AG20443 (cell line): ENCODE measurements around the gene ACVR1.

Experiments
- DNase-seq: peaks from one replicate; pipeline ENCODE4 v3.0.0; 2012; ENCODE audit warnings: low spot score, mixed read lengths

ACVR1 gene

DNA sequence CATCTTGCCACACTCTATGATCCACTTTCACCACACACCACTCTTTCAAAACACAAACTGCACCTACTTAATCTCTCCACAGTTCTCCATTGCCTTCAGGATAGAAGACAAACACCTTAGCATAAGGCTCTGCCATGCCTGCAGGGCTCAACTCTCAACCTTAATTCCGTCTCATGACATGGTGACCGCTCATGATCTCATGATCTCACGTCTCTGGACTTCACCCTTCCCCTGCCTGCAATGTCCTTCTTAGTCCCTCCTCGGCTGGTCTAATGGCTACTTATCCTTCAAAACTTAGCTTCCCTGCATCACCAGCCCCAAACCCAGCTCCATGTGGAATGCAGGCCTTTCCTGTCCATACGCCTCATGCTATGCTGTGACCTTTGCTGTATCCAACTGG is 85.3 kb downstream of the ACVR1 start:
- no peak for DNase-seq

DNA sequence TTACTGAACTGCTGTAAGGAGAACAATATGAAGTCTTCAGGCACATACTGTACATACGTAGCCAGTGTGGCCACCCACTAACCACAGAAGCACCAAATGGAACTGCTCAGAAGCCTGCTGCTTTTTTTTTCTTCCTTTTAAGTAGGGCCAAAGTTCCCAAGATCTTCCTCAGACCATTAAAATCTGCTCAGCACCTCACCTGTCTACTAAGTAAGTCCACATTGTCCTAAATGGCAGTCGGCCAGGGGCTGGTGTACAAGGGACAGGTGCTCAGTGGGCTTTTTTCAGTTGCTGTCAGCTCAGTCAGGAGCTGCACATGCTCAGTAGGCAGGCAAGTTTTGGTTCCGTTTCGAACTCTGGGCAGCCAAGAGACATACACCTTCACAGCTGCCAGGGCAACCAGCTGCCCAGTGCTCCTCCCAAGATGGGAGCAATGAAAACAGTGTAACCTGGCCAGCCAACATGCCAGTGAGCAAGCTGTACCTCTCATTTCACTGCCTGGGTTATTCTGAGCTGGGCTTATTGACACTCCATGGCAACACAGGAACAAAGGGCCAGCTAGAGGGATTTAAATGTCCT is 86.1 kb downstream of the ACVR1 start:
- no peak for DNase-seq

- peak; percentile 11 for DNase-seq
Observed at GRCh38 chr2:157789256-157789655, 86.9 kb downstream of the ACVR1 start.

DNA sequence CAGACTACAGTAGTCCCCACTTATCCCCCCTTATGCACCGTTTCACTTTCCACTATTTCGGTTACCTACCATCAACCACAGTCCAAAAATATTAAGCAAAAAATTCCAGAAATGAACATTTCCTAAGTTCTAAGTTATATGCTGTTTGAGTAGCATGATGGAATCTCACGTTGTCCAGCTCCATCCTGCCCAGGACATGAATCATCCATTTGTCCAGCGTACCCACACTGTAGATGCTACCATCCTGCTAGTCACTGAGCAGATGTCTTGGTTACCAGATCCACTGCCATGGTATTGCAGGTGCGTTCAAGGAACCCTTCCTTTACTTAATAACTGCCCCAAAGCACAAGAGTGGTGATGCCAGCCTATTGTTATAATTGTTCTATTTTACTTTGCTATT is 87.9 kb downstream of the ACVR1 start:
- DNase-seq, result no peak

GRCh38 chr2:157787364-157787938 is 88.7 kb downstream of the ACVR1 start:
- no peak for DNase-seq

GRCh38 chr2:157786663-157787363 is 89.3 kb downstream of the ACVR1 start:
- DNase-seq, result no peak

DNA sequence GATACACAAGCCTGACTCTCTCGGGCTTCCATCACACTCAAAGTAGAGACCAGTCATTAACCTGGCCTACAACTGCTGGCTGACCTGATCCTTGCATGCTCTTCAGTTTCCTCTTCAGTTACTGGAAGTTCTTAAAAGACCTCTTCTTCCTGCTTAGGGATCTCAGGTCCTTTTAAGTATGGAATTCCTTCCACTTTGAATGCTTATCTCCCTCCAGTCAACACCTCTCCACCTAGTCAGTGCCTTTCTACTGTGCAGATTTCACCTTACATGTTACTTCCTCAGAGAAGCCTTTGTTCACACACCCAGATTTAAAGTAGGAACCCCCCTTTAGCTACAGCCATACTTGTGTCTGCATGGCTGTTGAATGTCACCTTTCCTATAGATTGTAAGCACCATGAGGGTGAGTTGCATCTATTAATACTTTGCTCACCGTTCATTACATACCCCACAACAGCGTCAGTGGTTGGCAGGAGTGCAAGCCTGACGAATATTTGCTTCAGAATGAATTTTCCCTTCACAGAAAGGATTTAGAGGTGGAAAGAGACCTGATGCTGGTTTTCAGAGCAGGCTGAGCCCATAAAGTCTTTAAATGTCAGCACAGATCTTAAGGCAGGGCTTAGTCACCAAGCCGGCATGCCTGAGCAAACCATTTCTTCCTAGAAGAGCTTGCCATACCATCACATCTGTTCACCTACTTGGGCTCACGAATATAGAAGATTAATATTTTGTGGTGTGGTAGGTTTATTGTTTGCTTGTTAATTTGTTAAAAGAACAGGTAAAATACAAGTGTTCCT is 90.1 kb downstream of the ACVR1 start:
- DNase-seq, result peak; percentile 20

GRCh38 chr2:157785200-157785599 is 90.9 kb downstream of the ACVR1 start:
- DNase-seq, result no peak

DNA sequence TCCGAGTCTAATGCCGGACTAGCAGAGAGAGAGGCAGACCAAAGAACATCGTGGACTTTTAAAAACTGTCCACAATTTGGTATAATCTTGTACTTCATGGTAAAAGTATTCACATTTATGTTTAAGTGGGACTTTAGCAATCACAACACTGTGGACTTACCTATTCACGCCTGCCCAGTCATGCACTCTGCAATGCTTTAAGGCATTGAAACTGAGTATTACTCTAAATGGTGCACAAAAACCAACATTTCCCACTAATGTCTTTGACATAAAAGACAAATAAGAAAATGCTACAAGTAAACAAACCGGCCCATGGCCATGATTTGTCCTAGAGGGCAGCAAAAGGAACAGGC is 91.3 kb downstream of the ACVR1 start:
- no peak for DNase-seq

DNA sequence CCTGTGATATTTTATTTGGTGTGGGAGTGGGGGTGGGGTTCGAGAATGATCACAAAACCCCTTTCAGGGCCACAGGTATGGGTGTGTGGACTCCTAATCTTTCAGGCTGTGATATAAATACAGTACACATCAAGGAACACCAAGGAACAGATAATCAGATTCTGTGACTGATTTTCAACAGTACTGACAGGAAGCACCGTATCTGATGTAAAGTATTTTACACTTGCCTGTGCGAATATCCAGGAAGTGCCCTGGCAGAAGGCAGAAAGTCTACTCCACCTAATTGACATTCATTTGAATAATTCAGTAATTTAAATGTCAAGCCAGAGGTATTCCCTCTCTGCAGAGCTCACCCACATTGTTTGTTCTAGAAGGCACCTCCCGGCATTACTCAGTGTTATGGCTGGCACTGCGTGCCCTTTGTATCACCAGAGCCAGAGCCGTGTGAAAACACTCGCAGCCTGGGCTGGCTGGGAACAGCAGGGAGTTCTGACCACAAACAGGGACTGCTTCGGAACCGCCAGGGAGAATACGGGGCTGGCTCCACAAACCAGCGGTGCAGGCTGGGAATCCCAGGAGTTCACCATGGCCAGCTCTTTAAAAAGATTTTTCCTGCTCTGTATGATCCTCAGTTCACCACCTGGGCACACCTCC is 91.8 kb downstream of the ACVR1 start:
- peak; percentile 33 for DNase-seq

DNA sequence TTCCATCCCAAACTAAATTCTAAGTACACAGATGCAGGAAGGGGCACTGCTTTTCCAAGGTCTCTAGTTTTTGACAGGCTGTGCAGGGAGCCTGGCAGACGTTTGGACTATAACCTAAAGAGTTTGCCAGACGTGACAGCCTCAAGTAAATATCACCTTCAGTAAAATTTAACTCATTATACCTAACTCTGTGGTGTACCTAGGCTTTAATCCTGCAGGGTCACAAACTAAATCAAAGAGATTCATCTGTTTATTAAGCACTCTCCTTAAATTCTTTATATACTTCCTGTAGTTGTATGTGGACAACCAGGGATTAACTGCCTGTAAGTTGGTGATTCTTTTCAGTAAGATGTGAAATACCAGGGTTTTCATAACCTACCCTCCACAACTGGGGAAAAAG is 92.9 kb downstream of the ACVR1 start:
- no peak for DNase-seq

DNA sequence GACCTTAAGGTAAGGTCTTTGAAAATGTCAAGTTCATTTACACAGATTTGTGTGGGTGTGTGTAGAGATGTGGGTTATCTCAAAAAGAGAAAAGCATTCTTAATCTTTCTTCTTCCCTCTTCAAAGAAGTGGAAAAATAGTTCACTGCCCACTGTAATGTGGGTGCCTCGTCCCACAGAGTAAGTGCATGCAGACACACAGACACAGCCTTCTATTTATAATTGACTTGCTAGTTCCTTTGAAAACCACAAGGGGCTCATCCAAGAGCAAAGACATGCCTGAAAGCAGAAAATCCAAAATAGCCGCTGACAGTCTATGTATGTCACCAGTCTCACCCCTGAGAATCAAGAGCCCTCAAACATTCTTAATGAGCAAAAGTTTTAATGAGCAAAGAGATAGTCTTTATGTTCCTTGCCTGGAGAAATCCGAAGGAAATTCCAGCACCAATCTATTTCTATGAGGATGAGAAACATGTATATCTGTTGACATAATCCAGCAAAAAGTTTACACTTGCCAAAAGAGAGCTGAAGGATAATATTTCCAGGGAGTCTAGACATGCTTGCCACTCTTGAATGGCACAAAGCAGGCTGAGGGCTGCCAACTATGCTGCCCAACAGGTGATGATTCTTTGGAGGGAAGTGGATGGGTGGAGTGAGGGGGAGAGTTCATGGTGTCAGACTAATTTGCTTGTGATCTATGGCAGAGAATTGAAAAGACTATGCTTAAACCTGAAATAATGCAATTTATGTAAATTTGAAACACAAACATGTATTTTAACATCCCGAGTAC is 93.9 kb downstream of the ACVR1 start:
- peak; percentile 13 for DNase-seq

GRCh38 chr2:157780211-157780610 is 95.9 kb downstream of the ACVR1 start:
- no peak for DNase-seq

GRCh38 chr2:157779794-157780193 is 96.3 kb downstream of the ACVR1 start:
- no peak for DNase-seq

- peak; percentile 61 for DNase-seq
Observed at GRCh38 chr2:157777427-157777826, 98.7 kb downstream of the ACVR1 start.

DNA sequence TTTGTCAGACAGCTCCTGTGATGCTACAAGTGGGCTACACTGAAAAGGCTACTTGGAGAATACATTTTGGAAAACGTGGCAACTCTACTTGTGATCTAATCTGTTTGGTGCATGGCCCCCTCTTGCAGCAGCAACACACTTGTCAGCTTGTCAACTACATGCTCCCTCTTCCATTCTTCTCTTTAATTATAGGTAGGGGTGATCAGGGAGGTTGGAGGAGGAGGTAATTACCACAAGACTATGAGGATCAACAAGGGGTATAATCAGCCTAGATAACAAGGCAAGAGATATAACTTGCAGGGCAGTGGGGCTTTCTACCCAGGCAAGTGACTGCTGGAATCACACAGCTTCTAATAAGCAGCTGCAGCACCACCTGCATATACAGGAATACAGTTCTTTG is 104.9 kb downstream of the ACVR1 start:
- no peak for DNase-seq

DNA sequence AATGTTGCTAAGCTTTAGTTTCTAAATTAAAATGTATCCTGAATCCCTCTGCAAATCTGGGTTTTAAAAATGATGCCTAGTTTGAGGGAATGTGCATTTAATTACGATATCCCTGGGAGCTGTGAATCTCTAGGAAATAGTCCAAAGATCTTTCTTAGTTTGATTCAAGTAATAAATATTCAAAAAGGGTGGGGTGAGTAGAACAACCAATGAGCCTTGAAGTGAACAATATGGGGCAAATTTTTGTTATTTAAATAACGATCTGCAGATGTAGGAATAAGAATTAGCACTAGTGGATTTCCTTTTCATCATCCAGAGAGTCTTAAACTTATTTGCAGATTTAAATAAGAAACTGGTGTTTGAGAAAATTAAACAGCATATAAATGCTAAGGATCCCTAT is 106.3 kb downstream of the ACVR1 start:
- DNase-seq, result peak; percentile 38

GRCh38 chr2:157764386-157764785 is 111.7 kb downstream of the ACVR1 start:
- DNase-seq, result no peak

- DNase-seq, result no peak
Observed at GRCh38 chr2:157761520-157761919, 114.6 kb downstream of the ACVR1 start.

DNA sequence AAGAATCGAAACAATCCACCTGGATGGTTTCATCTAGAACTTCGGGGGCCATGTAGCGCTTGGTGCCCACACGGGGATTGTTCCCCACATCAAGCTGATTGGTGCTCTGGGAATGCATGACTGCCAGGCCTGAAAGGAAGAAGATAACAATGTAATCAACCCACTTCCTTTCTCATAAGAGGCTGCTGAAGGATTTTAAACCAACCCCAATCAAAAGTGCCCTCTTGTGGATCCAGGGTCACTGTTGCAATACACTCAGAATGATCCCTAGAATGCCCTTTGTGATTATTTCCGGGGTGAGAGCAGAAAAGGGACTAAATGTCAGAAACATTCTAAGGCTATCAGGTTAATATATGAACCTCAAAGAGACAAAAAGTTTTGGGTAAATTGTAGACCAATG is 115.2 kb downstream of the ACVR1 start:
- no peak for DNase-seq

GRCh38 chr2:157759855-157760254 is 116.3 kb downstream of the ACVR1 start:
- no peak for DNase-seq

DNA sequence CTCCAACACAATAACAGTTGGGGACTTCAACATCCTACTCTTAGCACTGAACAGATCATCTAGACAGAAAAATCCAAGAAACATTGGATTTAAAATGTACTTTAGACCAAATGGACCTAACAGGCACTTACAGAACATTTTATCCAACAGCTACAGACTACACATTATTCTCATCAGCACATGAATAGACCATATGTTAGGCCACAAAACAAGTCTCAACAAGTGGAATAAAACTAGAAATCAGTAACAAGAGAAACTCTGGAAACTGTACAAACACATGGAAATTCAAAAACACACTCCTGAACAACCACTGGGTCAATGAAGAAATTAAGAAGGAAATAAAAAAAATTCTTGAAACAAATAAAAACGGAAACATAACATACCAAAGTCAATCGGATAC is 117.5 kb downstream of the ACVR1 start:
- no peak for DNase-seq
